NCI-H82 treated with DMSO at 0.1 percent for 48 hours (cell line): Measurements from ENCODE around the gene SECISBP2.
"Not testable (repeated sequence)": the region's sequence is repeated elsewhere in the genome, so short reads cannot be mapped to it uniquely, and the experiment has no call there.

ENCODE experiments used
- DNase-seq: peaks from one replicate; lab custom pipeline; 2025; ENCODE audit not compliant: unreplicated experiment; lab: John Stamatoyannopoulos, UW

SECISBP2 gene, protein sequence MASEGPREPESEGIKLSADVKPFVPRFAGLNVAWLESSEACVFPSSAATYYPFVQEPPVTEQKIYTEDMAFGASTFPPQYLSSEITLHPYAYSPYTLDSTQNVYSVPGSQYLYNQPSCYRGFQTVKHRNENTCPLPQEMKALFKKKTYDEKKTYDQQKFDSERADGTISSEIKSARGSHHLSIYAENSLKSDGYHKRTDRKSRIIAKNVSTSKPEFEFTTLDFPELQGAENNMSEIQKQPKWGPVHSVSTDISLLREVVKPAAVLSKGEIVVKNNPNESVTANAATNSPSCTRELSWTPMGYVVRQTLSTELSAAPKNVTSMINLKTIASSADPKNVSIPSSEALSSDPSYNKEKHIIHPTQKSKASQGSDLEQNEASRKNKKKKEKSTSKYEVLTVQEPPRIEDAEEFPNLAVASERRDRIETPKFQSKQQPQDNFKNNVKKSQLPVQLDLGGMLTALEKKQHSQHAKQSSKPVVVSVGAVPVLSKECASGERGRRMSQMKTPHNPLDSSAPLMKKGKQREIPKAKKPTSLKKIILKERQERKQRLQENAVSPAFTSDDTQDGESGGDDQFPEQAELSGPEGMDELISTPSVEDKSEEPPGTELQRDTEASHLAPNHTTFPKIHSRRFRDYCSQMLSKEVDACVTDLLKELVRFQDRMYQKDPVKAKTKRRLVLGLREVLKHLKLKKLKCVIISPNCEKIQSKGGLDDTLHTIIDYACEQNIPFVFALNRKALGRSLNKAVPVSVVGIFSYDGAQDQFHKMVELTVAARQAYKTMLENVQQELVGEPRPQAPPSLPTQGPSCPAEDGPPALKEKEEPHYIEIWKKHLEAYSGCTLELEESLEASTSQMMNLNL

DNA sequence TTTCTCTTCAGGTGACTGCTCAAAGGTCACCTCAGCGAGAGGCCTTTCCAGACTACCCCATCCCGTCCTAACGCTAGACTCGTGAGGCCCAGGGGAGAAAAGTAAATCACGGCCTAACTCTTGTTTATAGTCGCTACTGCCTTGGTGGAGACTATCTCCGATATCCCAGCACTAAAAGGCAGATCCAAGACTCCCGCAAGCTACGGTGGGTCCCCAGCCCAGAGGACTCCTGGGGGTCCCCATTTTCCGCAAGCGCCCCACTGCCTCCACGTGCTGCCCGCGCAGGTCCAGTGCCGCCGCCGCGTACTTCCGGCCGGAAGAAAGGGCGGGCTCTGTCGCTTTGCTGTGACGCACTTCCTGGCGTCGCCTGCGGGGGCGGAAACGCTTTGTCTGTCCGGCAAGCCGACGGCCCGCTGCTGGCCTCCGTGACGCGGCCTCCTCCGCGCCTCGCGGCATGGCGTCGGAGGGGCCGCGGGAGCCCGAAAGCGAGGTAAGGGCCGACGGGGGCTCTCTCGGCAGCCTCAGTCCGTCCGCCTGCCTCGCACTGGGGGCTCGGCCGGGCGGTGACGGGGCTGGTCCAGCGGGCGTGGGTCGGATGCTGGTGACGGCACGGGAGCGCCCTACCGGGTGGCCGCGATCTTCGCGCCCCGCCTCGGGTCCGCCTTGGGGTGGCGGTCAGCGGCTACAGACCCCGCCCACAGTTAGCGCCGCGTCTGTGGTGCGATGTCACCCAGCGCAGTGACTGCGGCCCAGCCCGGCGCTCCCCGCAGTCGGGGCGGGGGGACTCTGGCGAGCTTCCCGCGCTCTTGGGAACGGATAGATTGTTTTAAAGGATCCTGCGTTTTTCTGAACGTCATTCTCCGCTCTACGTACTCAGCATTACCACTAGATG is at the start of gene SECISBP2:
SECISBP2 (plus strand) TSS at position 378 of the 892 bp plus-strand sequence; CDS start at position 455, 77 bp downstream.
- peak; percentile 85 for DNase-seq

- DNase-seq, result no peak
Measured at GRCh38 chr9:89273528-89274279, 44.6 kb upstream of the SECISBP2 start.

DNA sequence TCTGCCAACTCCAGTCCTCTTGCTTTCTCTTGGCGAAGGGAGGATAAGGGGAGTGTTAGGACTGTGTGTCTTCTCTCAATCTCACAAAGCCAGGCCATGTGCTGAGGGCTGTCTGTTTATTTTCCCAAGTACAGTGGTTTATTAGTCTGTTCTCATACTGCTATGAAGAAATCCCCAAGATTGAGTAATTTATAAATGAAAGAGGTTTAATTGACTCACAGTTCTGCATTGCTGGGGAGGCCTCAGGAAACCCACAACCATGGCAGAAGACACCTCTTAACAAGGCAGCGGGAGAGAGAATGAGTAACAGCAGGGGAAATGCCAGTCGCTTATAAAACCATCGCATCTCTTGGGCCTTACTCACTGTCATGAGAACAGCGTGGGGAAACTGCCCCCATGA is 43.5 kb upstream of the SECISBP2 start:
- no peak for DNase-seq

- DNase-seq, result not testable (repeated sequence)
Measured at GRCh38 chr9:89276040-89276439, 42.3 kb upstream of the SECISBP2 start.

GRCh38 chr9:89277043-89277442 is 41.3 kb upstream of the SECISBP2 start:
- DNase-seq, result no peak

DNA sequence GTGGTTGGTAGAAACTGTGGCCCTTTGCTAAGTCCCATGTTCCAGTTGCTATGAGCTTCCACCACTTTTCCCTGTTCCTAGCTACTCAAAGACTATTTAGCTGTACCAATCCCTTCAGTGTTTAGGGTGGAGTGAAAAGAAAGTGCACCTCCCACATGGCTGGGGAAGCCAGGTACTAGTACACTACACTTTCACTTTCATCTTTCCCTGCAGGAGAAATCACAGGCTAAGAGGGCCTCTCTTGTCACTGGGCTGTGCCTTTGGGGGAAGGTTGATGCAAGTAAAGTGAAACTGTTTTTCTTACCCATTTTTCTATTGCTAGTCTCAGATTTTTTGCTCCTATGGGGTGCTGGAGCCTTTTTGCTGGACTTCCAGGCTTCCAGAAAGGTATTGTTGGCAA is 40.8 kb upstream of the SECISBP2 start:
- DNase-seq, result no peak

DNA sequence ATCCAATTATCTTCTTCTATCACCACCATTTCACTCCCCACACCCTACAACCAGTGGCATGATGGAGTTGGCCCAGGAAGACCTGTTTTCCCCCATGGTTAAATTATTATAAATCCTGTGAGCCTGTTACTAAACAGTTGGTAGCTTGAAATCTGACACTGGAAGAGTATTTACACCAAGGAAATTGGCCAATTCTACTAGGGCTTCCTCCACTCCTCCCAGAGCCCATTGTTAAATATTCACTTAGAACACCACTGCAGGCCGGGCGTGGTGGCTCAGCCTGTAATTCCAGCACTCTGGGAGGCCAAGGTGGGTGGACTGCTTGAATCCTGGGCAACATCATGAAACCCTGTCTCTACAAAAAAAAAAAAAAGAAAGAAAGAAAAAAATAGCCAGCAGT is 39.7 kb upstream of the SECISBP2 start:
- DNase-seq, result no peak

GRCh38 chr9:89278997-89279739 is 39.1 kb upstream of the SECISBP2 start:
- no peak for DNase-seq

GRCh38 chr9:89281106-89281505 is 37.2 kb upstream of the SECISBP2 start:
- no peak for DNase-seq

DNA sequence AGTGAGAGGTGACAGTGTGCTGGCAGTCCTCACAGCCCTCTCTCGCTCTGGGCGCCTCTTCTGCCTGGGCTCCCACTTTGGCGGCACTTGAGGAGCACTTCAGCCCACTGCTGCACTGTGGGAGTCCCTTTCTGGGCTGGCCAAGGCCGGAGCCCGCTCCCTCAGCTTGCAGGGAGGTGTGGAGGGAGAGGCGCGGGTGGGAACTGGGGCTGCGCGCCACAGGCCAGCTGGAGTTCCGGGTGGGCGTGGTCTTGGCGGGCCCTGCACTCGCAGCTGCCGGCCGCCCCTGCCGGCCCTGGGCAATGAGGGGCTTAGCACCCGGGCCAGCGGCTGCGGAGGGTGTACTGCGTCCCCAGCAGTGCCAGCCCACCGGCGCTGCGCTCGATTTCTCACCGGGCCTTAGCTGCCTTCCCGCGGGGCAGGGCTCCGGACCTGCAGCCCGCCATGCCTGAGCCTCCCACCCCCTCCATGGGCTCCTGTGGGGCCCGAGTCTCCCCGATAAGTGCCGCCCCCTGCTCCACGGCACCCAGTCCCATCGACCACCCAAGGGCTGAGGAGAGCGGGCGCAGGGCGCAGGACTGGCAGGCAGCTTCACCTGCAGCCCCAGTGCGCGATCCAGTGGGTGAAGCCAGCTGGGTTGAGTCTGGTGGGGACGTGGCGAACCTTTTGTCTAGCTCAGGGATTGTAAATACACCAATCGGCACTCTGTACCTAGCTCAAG is 35.9 kb upstream of the SECISBP2 start:
- not testable (repeated sequence) for DNase-seq

GRCh38 chr9:89284076-89284475 is 34.2 kb upstream of the SECISBP2 start:
- DNase-seq, result no peak

- no peak for DNase-seq
Measured at GRCh38 chr9:89291741-89292140, 26.6 kb upstream of the SECISBP2 start.

GRCh38 chr9:89293014-89293413 is 25.3 kb upstream of the SECISBP2 start:
- no peak for DNase-seq

DNA sequence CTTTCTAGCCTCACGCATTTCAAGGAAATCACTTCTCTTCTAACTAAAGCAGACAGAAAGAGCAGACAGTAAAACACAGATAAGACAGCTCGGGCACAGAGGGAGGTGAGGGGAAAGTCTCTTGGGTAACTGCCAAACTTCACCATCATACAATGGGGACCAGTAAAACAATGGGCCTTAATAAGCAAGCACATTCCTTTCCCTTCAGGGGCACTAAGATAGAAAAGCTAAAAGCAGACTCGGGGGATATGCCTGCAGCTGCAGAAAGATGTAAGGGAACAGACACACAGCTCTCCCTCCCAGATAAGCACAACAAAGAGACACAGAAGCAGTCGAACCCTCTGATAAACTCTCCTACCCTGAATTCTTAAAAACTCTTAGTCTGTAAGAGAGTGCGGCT is 22.9 kb upstream of the SECISBP2 start:
- no peak for DNase-seq

DNA sequence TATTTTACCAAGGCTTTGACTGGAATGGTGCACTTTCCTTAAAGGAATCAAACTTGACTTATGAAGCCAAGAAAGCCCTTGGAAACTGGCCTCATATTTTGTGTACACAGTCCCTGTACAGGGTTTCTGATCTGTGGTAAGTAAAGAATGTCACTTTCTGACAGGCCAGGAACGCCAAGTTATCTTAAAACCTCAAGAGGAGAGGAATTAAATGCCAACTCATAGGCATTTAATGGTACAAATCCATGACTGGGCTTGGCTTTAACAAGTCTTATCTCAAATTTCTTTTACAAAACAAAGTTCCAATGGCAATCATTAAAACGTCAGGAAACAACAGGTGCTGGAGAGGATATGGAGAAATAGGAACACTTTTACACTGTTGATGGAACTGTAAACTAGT is 16.3 kb upstream of the SECISBP2 start:
- not testable (repeated sequence) for DNase-seq

DNA sequence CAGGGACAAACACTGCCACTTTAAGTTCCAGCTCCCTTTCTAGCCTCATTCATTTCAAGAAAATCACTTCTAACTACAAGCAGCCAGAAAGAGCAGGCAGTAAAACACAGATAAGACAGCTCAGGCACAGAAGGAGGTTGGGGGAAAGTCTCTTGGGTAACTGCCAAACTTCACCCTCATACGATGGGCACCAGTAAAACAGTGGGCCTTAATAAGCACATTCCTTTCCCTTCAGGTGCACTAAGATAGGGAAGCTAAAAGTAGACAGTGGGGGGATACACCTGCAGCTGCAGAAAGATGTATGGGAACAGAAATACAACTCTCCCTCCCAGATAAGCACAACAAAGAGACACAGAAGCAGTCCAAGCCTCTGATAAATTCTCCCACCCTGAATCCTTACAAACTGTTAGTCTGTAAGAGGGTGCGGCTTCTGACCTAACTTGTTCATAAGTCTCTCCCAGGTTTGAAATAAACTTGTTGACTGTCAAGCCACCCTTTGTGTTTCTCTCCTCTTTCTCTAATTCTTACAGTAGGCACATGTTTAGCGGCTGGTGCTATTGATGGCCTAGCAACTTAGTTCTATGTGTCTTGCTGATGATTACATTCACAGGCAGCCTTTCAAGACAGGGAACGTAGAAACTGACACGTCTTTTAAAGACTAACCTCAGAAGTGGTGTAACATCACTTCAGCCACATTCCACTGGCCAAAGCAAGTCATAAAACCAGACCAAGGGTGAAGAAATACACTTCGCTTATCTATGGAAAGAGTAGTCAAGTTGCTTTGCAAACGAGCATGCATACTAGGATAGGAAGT is 14.1 kb upstream of the SECISBP2 start:
- no peak for DNase-seq

GRCh38 chr9:89304834-89305188 is 13.5 kb upstream of the SECISBP2 start:
- DNase-seq, result no peak

DNA sequence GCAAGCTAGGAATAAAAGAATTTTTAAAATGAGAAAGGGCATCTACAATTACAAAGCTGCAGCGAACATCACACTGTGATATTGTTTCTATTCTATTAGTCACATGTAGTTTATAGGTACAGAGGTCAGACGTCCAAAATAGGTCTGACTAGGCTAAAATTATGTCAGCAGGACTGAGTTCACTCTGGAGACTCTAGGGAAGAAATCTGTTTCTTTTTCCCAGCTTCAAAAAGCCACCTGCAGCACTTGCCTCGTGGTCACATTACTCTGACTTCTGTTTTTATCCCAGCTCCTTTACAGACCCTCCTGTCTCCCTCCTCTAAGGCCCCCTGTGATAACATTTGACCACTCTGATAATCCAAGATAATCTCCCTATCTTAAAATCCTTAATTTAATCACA is 12.4 kb upstream of the SECISBP2 start:
- DNase-seq, result peak; percentile 69
